ENCODE measurements around the gene PCSK2. TPM values are rescaled to one million over a fixed set of nuclear protein-coding genes. Genes with fewer than 3 reads are reported as not detected.
"Not testable (repeated sequence)": the region's sequence is repeated elsewhere in the genome, so short reads cannot be mapped to it uniquely, and the experiment has no call there.

The PCSK2 gene
- not detected in 2 replicates for total RNA-seq

- intact Hi-C loops (cut with micrococcal nuclease): no loop called here
Measured at GRCh38 chr20:17226410-17227218, at the start of gene PCSK2. PCSK2 (plus strand) TSS chr20:17227040; CDS start chr20:17227306, 266 bp downstream.

GRCh38 chr20:17177341-17177740 is 49.5 kb upstream of the PCSK2 start:
- intact Hi-C loops (cut with micrococcal nuclease): no loop called here

- intact Hi-C loops (cut with micrococcal nuclease): no loop called here
Measured at GRCh38 chr20:17179840-17180239, 47.0 kb upstream of the PCSK2 start.

- intact Hi-C loops (cut with micrococcal nuclease): no loop called here
Measured at GRCh38 chr20:17189976-17190695, 36.7 kb upstream of the PCSK2 start.

GRCh38 chr20:17197041-17197440 is 29.8 kb upstream of the PCSK2 start:
- intact Hi-C loops (cut with micrococcal nuclease): no loop called here

GRCh38 chr20:17202030-17202429 is 24.8 kb upstream of the PCSK2 start:
- intact Hi-C loops (cut with micrococcal nuclease): no loop called here

GRCh38 chr20:17202673-17203072 is 24.2 kb upstream of the PCSK2 start:
- intact Hi-C loops (cut with micrococcal nuclease): no loop called here

- intact Hi-C loops (cut with micrococcal nuclease): no loop called here
Measured at GRCh38 chr20:17205084-17205813, 21.6 kb upstream of the PCSK2 start.

- intact Hi-C loops (cut with micrococcal nuclease): no loop called here
Measured at GRCh38 chr20:17210387-17210786, 16.5 kb upstream of the PCSK2 start.

- intact Hi-C loops (cut with micrococcal nuclease): no loop called here
Measured at GRCh38 chr20:17210983-17211382, 15.9 kb upstream of the PCSK2 start.

- intact Hi-C loops (cut with micrococcal nuclease): no loop called here
Measured at GRCh38 chr20:17215167-17215566, 11.7 kb upstream of the PCSK2 start.

- intact Hi-C loops (cut with micrococcal nuclease): not testable (repeated sequence)
Measured at GRCh38 chr20:17219856-17220255, 7.0 kb upstream of the PCSK2 start.

- intact Hi-C loops (cut with micrococcal nuclease): no loop called here
Measured at GRCh38 chr20:17223553-17223952, 3.3 kb upstream of the PCSK2 start.

- intact Hi-C loops (cut with micrococcal nuclease): no loop called here
Measured at GRCh38 chr20:17225851-17226409, 910 bp upstream of the PCSK2 start.

GRCh38 chr20:17227219-17227575 is 357 bp downstream of the PCSK2 start:
- intact Hi-C loops (cut with micrococcal nuclease): no loop called here

GRCh38 chr20:17227669-17228623 is 1.1 kb downstream of the PCSK2 start:
- intact Hi-C loops (cut with micrococcal nuclease): no loop called here

- intact Hi-C loops (cut with micrococcal nuclease): no loop called here
Measured at GRCh38 chr20:17228624-17229061, 1.8 kb downstream of the PCSK2 start.

GRCh38 chr20:17229256-17229655 is 2.4 kb downstream of the PCSK2 start:
- intact Hi-C loops (cut with micrococcal nuclease): no loop called here

- intact Hi-C loops (cut with micrococcal nuclease): no loop called here
Measured at GRCh38 chr20:17233626-17234025, 6.8 kb downstream of the PCSK2 start.

- intact Hi-C loops (cut with micrococcal nuclease): no loop called here
Measured at GRCh38 chr20:17236766-17237165, 9.9 kb downstream of the PCSK2 start.

- intact Hi-C loops (cut with micrococcal nuclease): no loop called here
Measured at GRCh38 chr20:17248224-17248623, 21.4 kb downstream of the PCSK2 start.
